Measurements from ENCODE around the gene SARM1. TPM values are rescaled to one million over a fixed set of nuclear protein-coding genes. Genes with fewer than 3 reads are reported as not detected.

The SARM1 gene
- 10 to 100 TPM in 3 of 4 donors, 1 to 10 TPM in 1; 5.3 to 24.4 (median 17.2) TPM for total RNA-seq

GRCh38 chr17:28371245-28372202 lies at the start of gene SARM1:
Gene SARM1, plus strand, starts transcription at chr17:28371694. Its CDS starts 339 bp downstream, at chr17:28372033.
- Histone ChIP-seq H3K9me3 (no peaks in the 10 kb centered on the region), H3K27me3 (no peaks in the 10 kb centered on the region), H3K27ac (peak within 1 kb of the TSS; percentile 77 to 83), H3K36me3 (no peaks in the 10 kb centered on the region), H3K4me3 (peak within 1 kb of the TSS; percentile 50 to 55), H3K4me1 (peaks cover 5 to 10% of the 10 kb centered on the region in 2 donors)
- intact Hi-C loops (cut with DNase I; ENCODE audit: low total_unique reads): no loop called here
- DNase-seq: peak; percentile 93 to 95
- TF ChIP-seq POLR2A (IDR thresholded peaks at IDR 0.05) (no peak), CTCF (IDR thresholded peaks at IDR 0.05) (no peak)

- H3K27me3 ChIP-seq: no peaks in the 10 kb centered on the region
- H3K27ac ChIP-seq: no peak overlapping the region
- no peak overlapping the region for H3K4me3 ChIP-seq
- no peak for DNase-seq
- H3K36me3 ChIP-seq: no peaks in the 10 kb centered on the region
- TF ChIP-seq CTCF (IDR thresholded peaks at IDR 0.05) (no peak), POLR2A (IDR thresholded peaks at IDR 0.05) (no peak)
- H3K4me1 ChIP-seq: no peaks in the 10 kb centered on the region
- no peaks in the 10 kb centered on the region for H3K9me3 ChIP-seq
- intact Hi-C loops (cut with DNase I; ENCODE audit: low total_unique reads): no loop called here
Observed at GRCh38 chr17:28324267-28324745, 47.2 kb upstream of the SARM1 start.

GRCh38 chr17:28324781-28325180 lies 46.7 kb upstream of the SARM1 start:
- Histone ChIP-seq H3K36me3 (no peaks in the 10 kb centered on the region), H3K9me3 (no peaks in the 10 kb centered on the region), H3K27me3 (no peaks in the 10 kb centered on the region), H3K4me3 (no peak overlapping the region), H3K27ac (no peak overlapping the region), H3K4me1 (no peaks in the 10 kb centered on the region)
- TF ChIP-seq CTCF (IDR thresholded peaks at IDR 0.05) (no peak), POLR2A (IDR thresholded peaks at IDR 0.05) (no peak)
- no peak for DNase-seq
- intact Hi-C loops (cut with DNase I; ENCODE audit: low total_unique reads): no loop called here

GRCh38 chr17:28325211-28325610 lies 46.3 kb upstream of the SARM1 start:
- DNase-seq: no peak
- intact Hi-C loops (cut with DNase I; ENCODE audit: low total_unique reads): no loop called here
- no peak for TF ChIP-seq CTCF (IDR thresholded peaks at IDR 0.05)
- TF ChIP-seq POLR2A (IDR thresholded peaks at IDR 0.05): no peak

GRCh38 chr17:28326114-28326513 lies 45.4 kb upstream of the SARM1 start:
- Histone ChIP-seq H3K4me3 (no peak overlapping the region), H3K27ac (no peak overlapping the region), H3K36me3 (no peaks in the 10 kb centered on the region), H3K9me3 (no peaks in the 10 kb centered on the region), H3K27me3 (no peaks in the 10 kb centered on the region), H3K4me1 (no peaks in the 10 kb centered on the region)
- no peak for TF ChIP-seq POLR2A (IDR thresholded peaks at IDR 0.05)
- no peak for TF ChIP-seq CTCF (IDR thresholded peaks at IDR 0.05)
- intact Hi-C loops (cut with DNase I; ENCODE audit: low total_unique reads): no loop called here
- DNase-seq: no peak

More at GRCh38 chr17:28325211-28325610, 46.3 kb upstream of the SARM1 start:
- Histone ChIP-seq H3K4me3 (no peak overlapping the region), H3K27ac (no peak overlapping the region), H3K27me3 (no peaks in the 10 kb centered on the region), H3K36me3 (no peaks in the 10 kb centered on the region), H3K9me3 (no peaks in the 10 kb centered on the region), H3K4me1 (no peaks in the 10 kb centered on the region)
